HG02840 (cell line): Measurements from ENCODE around the gene TBC1D2.
"Not testable (repeated sequence)": the region's sequence is repeated elsewhere in the genome, so short reads cannot be mapped to it uniquely, and the experiment has no call there.

Source experiments
- ATAC-seq: cut with Tn5 transposase; IDR thresholded peaks from one replicate; pipeline ENCODE4 v1.9.1; 2021; ENCODE audit warnings: mild to moderate bottlenecking, moderate library complexity, moderate number of reproducible peaks; ENCODE audit not compliant: unreplicated experiment, low FRiP score

The TBC1D2 gene

DNA sequence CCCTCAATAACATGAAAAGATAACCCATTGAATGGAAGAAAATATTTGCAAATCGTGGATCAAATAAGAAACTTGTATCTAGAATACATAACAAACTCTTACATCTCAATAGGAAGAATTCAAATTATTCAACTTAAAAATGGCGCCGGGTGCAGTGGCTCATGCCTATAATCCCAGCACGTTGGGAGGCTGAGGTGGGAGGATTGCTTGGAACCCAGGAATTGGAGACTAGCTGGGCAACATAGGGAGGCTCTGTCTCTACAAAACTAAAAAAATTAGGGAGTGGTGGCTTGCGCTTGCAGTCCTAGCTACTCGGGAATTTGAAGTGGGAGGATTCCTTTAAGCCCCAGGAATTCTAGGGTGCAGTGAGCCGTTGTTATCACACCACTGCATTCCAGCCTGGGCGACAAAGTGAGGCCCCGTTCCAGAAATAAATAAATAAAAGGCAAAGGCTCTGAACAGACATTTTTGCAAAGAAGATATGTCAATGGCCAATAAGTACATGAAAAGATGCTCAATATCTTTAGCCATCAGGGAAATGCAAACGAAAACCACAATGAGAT lies 21.5 kb upstream of the TBC1D2 start:
- ATAC-seq, result no peak

DNA sequence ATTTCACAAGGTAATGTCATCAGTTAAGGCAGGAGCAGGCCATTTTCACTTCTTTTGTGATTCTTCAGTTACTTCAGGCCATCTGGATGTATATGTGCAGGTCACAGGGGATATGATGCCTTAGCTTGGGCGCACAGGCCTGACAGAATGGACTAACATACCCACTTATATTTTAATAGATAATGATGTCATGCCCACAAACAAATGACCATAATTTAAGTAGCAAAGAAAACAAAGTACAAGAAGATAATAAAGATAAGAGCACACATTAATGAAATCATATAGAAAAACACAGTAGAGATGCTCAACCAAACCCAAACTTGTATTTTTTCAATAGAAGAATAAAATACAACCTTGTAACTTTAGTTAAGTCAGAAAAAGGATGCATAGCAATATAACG lies 19.7 kb upstream of the TBC1D2 start:
- ATAC-seq, result no peak

- ATAC-seq, result no peak
Observed at GRCh38 chr9:98272083-98272482, 16.6 kb upstream of the TBC1D2 start.

GRCh38 chr9:98271479-98271878 lies 16.0 kb upstream of the TBC1D2 start:
- ATAC-seq, result no peak

DNA sequence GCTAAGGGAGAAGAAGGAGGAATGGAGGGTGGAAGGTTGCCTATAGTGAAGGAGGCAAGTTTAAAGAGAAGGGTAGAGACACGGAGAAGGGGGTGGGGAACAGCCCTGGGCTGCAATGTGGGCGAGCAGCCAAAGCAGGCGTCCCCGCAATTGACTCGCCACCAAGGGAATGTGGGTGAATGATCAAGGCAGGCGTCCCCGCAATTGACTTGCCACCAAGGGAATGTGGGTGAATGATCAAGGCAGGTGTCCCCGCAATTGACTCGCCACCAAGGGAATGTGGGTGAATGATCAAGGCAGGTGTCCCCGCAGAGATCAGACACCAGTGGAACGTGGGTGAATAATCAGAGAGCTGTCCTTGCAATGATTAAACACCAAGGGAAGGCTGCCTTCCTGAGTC lies 14.8 kb upstream of the TBC1D2 start:
- ATAC-seq, result not testable (repeated sequence)

DNA sequence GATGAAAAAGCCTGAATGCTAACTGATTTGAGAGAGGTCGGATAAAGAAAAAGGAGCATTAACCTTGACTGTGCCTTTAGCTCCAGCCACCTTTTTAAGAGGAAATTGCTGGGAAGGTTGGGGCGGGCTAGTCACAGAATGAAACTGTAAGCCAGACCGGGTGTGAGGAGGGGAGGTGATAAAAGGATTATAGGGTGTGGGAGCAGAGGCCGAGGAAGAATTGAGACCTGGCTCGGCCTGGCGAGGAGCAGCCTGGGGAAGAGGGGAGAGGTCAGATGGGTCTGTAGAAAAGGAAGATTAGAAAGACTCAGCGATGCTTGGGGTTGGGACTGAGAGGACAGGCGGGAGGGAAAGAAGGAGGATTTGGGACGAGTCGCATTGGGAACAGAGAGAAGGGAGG lies 14.2 kb upstream of the TBC1D2 start:
- ATAC-seq, result not testable (repeated sequence)

GRCh38 chr9:98267556-98267955 lies 12.1 kb upstream of the TBC1D2 start:
- not testable (repeated sequence) for ATAC-seq

DNA sequence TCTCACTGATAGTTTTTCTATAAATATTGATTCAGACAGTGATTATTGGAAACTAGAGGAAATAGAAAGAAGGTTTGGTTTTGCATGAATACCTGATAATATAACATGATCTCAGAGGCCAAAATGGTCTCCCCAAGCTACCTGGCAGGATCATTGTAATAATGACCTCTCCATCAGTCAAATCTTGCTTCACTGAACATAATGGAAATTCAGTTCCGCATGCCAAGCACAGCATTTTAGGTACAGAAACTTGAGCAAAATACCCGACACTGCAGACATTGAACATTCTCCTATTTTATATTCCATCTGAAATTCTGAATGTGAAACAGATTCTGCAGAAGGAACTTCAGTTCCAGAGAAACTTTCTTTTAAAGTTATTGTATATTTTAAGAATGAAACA lies 9.1 kb upstream of the TBC1D2 start:
- no peak for ATAC-seq

GRCh38 chr9:98263482-98264357 lies 8.3 kb upstream of the TBC1D2 start:
- ATAC-seq, result peak; percentile 75

- ATAC-seq, result no peak
Observed at GRCh38 chr9:98263080-98263479, 7.6 kb upstream of the TBC1D2 start.

DNA sequence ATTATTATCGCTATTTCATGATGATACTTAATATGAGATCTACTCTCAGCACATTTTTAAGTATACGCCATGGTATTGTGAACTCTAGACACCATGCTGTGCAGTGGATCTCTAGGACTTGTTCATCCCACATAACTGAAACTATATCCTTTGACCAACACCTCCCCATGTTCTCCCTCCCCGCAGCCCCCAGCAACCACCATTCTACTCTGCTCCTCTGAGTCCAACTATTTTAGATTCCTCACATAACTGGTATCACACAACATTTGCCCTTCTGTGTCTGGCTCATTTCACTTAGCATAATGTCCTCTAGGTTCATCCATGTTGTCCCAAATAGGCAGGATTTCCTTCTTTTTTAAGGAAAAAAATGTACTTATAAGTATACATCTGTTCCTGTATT lies 6.6 kb upstream of the TBC1D2 start:
- ATAC-seq, result no peak

- no peak for ATAC-seq
Observed at GRCh38 chr9:98260635-98261034, 5.2 kb upstream of the TBC1D2 start.

DNA sequence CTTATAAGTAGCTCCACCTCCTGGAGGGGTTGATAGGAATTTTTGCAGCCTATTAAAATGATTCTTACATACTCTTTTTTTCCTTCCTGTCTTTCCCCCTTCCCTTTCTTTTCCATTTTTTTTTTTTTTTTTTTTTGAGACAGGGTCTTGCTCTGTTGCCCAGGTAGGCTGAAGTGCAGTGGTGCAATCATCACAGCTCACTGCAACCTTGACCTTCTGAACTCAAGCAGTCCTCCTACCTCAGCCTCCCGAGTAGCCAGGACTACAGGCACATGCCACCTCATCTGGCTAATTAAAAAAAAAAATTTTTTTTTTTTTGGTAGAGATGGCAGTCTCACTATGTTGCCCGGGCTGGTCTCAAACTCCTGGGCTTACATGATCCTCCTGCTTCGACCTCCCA lies 4.3 kb upstream of the TBC1D2 start:
- ATAC-seq, result no peak

DNA sequence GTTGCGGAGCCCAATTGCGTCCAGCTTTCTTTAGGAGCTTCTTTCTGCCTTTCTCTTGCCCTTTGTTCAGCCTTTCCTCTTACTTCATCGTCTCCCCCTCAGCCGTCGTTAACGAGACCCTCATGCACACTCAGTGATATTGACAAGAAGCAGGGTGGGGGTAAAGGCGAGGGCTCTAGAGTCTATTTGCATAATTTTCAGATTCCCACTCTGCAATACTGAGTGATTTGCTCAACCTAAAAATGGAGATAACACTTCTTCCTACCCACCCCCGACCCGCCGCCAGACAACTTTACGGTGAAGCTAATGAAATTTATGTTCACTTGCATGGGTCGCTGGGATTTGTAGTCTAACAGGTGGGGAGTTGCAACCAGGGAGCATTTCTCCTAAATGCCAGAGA lies 1.3 kb upstream of the TBC1D2 start:
- ATAC-seq, result no peak

- peak; percentile 7 for ATAC-seq
Observed at GRCh38 chr9:98255061-98255577, 330 bp downstream of the TBC1D2 start.

- ATAC-seq, result no peak
Observed at GRCh38 chr9:98254228-98255060, 1.0 kb downstream of the TBC1D2 start.

GRCh38 chr9:98253565-98253964 lies 1.9 kb downstream of the TBC1D2 start:
- no peak for ATAC-seq

GRCh38 chr9:98251551-98251950 lies 3.9 kb downstream of the TBC1D2 start:
- no peak for ATAC-seq

- no peak for ATAC-seq
Observed at GRCh38 chr9:98249771-98250170, 5.7 kb downstream of the TBC1D2 start.

GRCh38 chr9:98248737-98249474 lies 6.5 kb downstream of the TBC1D2 start:
- no peak for ATAC-seq
